Prostate gland (tissue), 2 donors: ENCODE measurements around the gene LIPN. TPM values are rescaled to one million over a fixed set of nuclear protein-coding genes. Genes with fewer than 3 reads are reported as not detected.

Source experiments
- DNase-seq: peaks from one replicate; pipeline ENCODE4 v3.0.0-alpha.2; 2019; ENCODE audit warnings: low spot score
- H3K27ac ChIP-seq, 2 donors: fragments of 200-600 bp; sonication (generic); 2 replicates each; pipeline ENCODE4 v1.5.1; 2017 to 2019
- H3K27me3 ChIP-seq: fragments of 200-600 bp; sonication (generic); replicated peaks from 2 replicates; pipeline ENCODE4 v1.5.1; 2019; ENCODE audit not compliant: insufficient read depth
- H3K36me3 ChIP-seq, 2 donors: fragments of 200-600 bp; sonication (generic); 1 replicate in 1 of 2; 2 replicates in 1 of 2; pipeline versions ENCODE4 v1.5.1 to v1.8.1; 2017 to 2019
- H3K4me1 ChIP-seq: fragments of 200-600 bp; sonication (generic); replicated peaks from 2 replicates; pipeline ENCODE4 v1.5.1; 2019
- H3K4me3 ChIP-seq, 2 donors: fragments of 200-600 bp; sonication (generic); 2 replicates each; pipeline ENCODE4 v1.5.1; 2017 to 2019
- H3K9me3 ChIP-seq: fragments of 200-600 bp; sonication (generic); 2 replicates; pipeline ENCODE4 v1.5.1; 2017
- CTCF ChIP-seq, 4 experiments: fragments of 200-600 bp in 2 of 4; fragments of 450-650 bp in 2 of 4; sonication (generic) in 2 of 4; IDR thresholded peaks; 1 replicate in 3 of 4; 2 replicates in 1 of 4; pipeline ENCODE4 v1.5.1; 2016 to 2019; ENCODE audit warnings: antibody characterized with exemption in 4 of 4, mild to moderate bottlenecking in 2 of 4, moderate library complexity in 2 of 4
- POLR2A ChIP-seq: fragments of 450-650 bp; IDR thresholded peaks from one replicate; pipeline ENCODE4 v1.6.1; 2016; ENCODE audit warnings: antibody characterized with exemption, mild to moderate bottlenecking
- POLR2AphosphoS5 ChIP-seq: sonication (generic); formaldehyde crosslinking; IDR thresholded peaks from one replicate; pipeline ENCODE4 v1.6.1; 2017; ENCODE audit warnings: antibody characterized with exemption
- WGBS: methylation state at CpG from one replicate; pipeline ENCODE4 v1.1.5; 2018; 5-methylcytosine and 5-hydroxymethylcytosine counted together
- intact Hi-C: fragments of 100-400 bp; cut with DNase I; formaldehyde crosslinking; loops from one replicate; pipeline ENCODE4 v1.14.2; 2022
- total RNA-seq, 2 donors: library from RNA; depleted of rRNA; stranded (reverse); fragments of >200 nt; gene quantifications; one replicate each; pipeline ENCODE4 v1.1.0, GENCODE V29; 2016

The LIPN gene
- total RNA-seq = not detected

GRCh38 chr10:88759366-88760101 is at the start of gene LIPN:
TSS of gene LIPN (plus strand) at chr10:88760020. CDS start at chr10:88761406, 1,386 bp downstream.
- intact Hi-C loops = no loop called here
- Histone ChIP-seq H3K36me3 (no peaks in the 10 kb centered on the region), H3K4me1 (no peaks in the 10 kb centered on the region), H3K4me3 (no peak within 1 kb of the TSS), H3K27ac (no peak within 1 kb of the TSS), H3K27me3 (no peaks in the 10 kb centered on the region), H3K9me3 (no peaks in the 10 kb centered on the region)
- no peak for DNase-seq
- WGBS = 80% methylated on average over 7 of the region's 7 CpGs
- no peak for TF ChIP-seq POLR2A
- TF ChIP-seq POLR2AphosphoS5 = no peak
- no peak for TF ChIP-seq CTCF (IDR thresholded peaks at IDR 0.05)

- H3K27ac ChIP-seq = no peak overlapping the region
- no peaks in the 10 kb centered on the region for H3K36me3 ChIP-seq
- no peaks in the 10 kb centered on the region for H3K9me3 ChIP-seq
- no peak for DNase-seq
- intact Hi-C loops = no loop called here
- no peaks in the 10 kb centered on the region for H3K4me1 ChIP-seq
- TF ChIP-seq POLR2A (no peak), CTCF (IDR thresholded peaks at IDR 0.05) (no peak), POLR2AphosphoS5 (no peak)
- H3K4me3 ChIP-seq = no peak overlapping the region
- 97% methylated on average over 1 of the region's 1 CpG for WGBS
- no peaks in the 10 kb centered on the region for H3K27me3 ChIP-seq
Observed at GRCh38 chr10:88715517-88715916, 44.3 kb upstream of the LIPN start.

GRCh38 chr10:88721392-88721791 is 38.4 kb upstream of the LIPN start:
- DNase-seq = no peak
- intact Hi-C loops = no loop called here
- no peaks in the 10 kb centered on the region for H3K4me1 ChIP-seq
- no peaks in the 10 kb centered on the region for H3K36me3 ChIP-seq
- H3K9me3 ChIP-seq = no peaks in the 10 kb centered on the region
- no peaks in the 10 kb centered on the region for H3K27me3 ChIP-seq
- WGBS = 69% methylated on average over 4 of the region's 4 CpGs
- H3K4me3 ChIP-seq = no peak overlapping the region
- H3K27ac ChIP-seq = no peak overlapping the region
- TF ChIP-seq POLR2AphosphoS5 (no peak), CTCF (IDR thresholded peaks at IDR 0.05) (no peak), POLR2A (no peak)

GRCh38 chr10:88725798-88726197 is 34.0 kb upstream of the LIPN start:
- no peak for TF ChIP-seq POLR2A
- TF ChIP-seq CTCF (IDR thresholded peaks at IDR 0.05) = no peak
- TF ChIP-seq POLR2AphosphoS5 = no peak
- intact Hi-C loops = no loop called here
- no peaks in the 10 kb centered on the region for H3K27me3 ChIP-seq

More at GRCh38 chr10:88725798-88726197, 34.0 kb upstream of the LIPN start:
- no peaks in the 10 kb centered on the region for H3K4me1 ChIP-seq
- no peaks in the 10 kb centered on the region for H3K36me3 ChIP-seq
- H3K9me3 ChIP-seq = no peaks in the 10 kb centered on the region
- WGBS = 18% methylated on average over 1 of the region's 1 CpG
- no peak for DNase-seq
- no peak overlapping the region for H3K27ac ChIP-seq
- no peak overlapping the region for H3K4me3 ChIP-seq
